ENCODE results near the gene PTGFR.

Gene PTGFR, protein sequence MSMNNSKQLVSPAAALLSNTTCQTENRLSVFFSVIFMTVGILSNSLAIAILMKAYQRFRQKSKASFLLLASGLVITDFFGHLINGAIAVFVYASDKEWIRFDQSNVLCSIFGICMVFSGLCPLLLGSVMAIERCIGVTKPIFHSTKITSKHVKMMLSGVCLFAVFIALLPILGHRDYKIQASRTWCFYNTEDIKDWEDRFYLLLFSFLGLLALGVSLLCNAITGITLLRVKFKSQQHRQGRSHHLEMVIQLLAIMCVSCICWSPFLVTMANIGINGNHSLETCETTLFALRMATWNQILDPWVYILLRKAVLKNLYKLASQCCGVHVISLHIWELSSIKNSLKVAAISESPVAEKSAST

DNA sequence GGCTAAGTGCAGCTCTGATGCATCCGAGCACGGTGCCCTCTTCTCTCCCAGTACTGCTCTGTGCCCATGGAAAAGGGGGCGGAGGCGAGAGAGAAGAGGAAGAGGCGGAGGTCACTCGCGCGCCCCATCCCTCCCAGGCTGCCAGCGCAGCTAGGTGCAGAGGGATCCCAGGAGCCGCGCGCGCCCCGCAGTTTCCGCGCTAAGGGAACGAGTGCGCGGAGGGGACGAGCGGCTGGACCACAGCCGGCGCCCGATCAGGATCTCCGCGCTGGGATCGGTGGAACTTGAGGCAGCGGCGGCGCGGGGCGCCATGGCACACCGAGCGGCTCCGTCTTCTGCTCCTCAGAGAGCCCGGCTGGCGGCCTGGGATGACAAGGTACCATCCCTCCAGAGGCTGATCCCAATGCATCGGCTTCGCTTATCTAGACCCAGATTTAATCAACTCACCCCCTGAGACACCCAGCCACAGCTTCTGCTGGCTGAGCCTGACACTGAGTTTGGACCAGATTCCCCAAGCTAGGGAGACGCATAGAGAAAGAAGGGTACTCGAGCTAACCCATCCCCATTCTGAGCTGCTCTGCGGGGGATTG, at the start of gene PTGFR:
PTGFR (plus strand) TSS at position 114 of the 590 bp plus-strand sequence. CDS start 1,770 bp downstream, outside the sequence.
- DNase-seq = no peak

DNA sequence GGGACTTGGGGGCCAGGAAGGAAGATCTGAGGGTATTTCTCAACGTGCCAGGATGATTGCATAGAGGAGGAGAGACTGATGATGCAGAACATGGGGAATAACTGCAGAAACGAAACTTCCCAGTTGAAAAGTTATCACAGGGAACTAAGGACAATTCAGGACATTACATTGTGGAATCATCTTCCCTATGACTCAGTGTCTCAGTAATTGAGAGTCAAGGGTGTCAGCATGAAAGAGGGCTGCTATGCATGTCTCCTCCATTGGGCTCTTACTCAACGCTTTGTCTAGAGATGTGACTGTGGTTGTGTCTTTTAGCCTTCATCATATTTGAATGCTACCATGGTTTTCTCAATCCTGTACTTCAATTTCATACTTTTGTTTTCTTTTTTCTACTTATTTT, 48.9 kb upstream of the PTGFR start:
- DNase-seq = no peak

DNA sequence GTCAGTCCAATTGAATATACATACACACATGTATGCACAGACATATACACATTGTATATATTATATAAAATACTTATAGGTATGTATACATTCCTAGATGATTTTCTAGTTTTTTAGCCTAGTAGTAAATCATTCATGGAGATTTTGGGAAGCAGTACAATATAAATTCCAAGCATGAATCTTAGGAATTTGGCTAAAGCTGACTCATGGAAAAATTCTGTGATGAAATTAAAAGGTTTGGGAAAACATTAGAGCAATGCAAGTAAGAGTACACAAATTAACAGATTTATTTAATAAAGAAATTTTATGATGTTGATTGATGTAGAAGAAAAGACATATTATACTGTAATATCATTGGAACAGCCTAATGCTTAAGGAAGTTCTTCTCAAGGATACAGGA, 43.7 kb upstream of the PTGFR start:
- DNase-seq = no peak

DNA sequence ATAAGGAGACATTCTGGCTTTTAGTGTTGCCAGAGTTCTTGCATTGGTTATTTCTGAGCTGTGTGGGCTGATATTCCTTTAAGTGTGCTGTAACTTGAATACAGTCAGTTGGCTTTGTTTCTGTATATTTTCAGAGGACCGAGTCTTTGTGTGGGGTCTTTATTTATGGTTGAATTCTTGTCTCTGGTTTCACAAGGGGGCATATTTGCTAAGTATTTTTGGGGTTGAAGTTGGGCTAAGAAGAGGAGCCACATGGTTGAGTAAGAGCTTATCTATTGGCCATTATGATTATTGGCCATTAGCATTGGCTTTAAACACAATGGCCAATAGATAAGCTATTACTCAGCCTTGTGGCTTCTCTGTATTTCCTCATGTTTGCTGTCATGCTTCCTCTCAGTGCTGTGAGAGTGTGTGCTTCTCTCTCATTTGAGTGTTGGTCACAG, 26.3 kb upstream of the PTGFR start:
- DNase-seq = no peak

DNA sequence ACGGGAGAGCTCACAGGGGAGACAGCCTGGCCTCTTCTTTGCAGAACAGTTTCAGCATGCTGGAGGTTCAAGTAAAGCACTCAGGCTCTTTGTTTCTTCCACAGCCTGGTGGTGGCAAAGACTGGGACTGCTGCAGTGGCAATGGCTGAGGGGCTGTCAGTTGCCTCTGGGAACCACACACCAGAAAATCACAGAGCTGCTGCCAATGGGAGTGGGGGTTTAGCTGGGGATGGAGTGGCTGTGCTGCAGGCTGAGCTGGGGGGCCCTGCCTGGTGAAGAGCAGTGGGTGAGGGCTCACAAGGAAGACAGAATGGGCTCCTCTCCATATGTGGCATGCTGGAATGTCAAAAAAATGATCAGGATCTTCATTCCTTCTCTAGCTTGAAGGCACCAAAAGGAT, 25.6 kb upstream of the PTGFR start:
- no peak for DNase-seq

DNA sequence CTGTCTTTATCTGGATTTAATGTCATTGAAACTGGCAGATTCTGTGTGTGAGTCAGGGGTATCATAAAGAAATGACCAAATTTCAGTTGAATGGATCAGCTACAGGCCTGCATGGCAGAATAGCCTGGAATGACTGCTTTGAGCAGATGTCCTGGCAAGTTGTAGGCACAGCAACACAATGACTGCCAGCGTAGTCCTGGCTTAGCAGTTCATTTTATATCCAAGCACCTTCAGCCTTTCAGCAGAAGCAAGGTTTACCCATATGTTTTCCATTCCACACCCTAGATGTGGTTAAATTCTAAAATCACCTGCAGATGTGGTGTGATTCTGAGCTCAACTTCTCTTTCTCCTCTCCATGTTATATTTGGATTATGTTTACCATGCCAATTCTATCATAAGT, 22.3 kb upstream of the PTGFR start:
- no peak for DNase-seq

DNA sequence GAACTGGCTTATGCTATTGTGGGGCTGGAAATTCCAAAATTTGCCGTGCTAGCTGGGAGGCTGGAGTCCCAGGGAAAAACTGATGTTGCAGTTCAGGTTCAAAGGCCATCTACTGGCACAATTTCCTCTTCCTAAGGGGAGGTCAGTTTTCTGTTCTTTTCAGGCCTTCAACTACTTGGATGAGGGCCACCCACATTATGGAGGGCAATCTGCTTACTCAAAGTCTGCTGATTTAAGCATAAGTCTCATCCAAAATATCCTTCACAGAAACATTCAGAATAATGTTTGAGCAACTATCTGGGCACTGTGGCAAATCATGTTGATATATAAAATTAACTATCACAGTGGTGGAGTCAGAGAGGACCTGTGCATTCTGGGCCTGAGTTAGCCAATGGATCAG, 21.2 kb upstream of the PTGFR start:
- DNase-seq = no peak

DNA sequence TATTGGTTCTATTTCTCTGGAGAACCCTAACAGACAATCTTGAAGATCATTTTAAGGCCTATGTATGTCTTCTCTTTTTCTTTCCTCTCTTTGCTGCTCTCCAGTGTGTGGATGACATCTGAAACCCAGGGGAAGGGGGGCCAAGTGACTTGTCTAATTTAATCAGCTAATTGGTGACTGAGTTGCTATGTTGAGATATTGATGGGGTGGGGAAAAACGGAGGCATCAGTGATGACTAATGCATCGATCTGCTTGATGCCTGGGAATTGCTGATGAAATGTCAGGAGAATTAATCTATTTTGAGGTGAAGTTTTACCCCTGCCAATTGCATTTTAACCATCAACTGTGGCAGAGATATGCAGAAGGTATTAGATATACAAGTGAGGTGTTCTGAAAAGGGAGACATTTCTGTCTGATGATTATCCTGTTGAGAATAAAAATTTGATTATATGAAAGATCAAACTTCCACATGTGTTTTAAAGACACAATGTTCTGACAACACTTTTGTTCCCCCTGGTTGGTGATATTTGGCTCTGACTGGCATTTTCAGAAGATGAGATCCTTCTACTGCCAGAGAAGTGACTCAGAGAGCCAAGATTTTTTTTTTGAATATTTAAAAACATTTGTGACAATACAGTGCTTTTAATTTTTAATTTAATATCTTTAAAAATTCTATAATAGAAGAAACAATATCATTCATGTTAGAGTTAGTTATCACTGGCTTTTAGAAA, 18.7 kb upstream of the PTGFR start:
- no peak for DNase-seq

DNA sequence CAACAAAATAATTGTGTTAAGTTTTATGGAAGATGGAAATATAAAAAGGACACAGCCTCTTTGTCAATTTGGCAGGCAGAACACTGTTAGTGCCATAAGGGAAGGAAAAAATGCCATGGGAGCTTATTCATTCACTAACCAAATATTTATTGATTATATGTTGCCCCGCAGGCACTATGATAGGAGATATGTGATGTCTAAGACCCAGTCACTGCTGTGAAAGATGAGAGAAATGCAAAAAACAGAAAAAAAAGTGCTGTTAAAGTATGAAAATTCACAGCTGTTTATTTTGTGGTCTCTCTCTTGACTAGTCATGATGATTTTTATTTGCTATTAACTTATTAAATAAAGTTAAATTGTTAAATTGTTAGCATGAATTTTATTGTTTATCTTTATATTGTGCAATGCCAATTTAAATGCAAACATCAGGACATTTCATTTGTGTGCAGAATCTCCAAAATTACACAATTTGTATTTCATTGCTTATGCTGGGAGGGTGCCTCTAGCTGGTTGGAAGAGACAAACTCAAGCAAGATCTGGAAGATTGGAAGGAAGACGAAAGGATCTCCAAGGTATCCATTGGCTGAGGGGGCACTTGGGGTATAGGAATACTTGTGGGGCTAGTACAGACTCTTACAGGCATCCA, 17.8 kb upstream of the PTGFR start:
- no peak for DNase-seq

DNA sequence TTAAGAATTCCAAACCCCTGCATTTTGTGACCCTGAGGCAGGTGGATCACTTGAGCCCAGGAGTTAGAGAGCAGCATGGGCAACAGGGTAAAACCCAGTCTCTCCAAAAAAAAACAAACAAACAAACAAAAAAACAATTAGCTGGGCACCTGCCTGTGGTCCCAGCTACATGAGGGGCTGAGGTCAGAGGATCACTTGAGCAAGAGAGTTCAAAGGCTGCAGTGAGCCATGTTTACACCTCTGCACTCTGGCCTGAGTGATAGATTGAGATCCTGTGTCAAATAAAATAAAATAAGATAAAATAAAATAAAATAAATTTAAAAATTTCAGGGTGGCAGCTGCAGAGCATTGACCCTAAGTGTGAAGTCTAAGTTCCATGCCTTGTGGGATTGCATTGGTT, 16.7 kb upstream of the PTGFR start:
- DNase-seq = no peak

DNA sequence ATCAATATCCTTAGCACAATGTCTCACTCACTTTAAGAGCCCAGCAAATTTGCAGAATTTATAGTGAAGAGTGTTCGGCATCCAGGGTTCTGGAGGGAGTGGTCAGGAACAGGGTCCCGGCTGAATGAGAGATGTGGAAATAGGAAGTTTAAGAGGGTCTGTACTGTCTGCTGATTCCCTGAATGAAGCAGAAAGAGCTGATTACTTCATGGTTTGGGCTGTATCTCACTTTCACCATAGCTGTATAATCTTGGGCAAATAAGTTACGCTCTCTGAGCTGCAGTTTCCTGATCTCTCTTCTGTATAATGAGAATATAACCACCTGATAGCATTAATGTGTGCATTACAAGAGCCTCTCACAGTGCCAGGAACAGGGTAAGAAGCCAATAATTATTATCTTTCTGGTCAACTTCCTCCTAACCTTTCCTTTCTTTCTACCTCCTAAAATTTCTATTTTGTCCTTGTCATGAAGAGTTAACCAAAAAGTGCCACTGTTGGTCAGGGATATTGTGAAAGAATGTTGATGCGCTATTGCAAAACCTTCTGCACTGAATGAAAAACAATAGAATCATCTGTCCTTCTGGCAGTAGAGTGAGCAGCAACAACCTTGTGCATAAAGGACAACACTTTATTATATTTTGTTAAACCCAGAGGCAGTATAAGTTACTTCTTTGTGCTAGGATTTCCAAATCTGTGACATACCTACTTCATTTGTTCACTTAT, 14.7 kb upstream of the PTGFR start:
- DNase-seq = no peak

DNA sequence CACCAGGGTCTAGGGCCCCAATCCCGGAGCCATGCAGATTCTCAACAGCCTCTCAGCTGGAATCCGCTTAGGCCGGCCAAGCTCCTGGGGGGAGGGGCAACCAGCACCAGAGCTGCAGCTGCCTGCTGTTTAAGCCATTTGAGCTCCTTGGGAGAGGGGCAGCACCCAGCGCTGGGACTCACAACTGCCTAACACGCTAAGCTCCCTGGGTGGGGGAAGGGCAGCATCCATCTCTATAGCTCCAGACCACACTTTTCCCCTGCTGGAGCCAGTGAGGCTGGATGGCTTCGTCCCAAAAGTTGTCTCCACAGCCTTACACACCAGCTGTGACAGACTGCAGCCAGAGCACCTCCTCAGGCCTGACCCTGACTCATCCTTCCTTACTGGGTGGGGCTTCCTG, 6.9 kb upstream of the PTGFR start:
- DNase-seq = no peak

DNA sequence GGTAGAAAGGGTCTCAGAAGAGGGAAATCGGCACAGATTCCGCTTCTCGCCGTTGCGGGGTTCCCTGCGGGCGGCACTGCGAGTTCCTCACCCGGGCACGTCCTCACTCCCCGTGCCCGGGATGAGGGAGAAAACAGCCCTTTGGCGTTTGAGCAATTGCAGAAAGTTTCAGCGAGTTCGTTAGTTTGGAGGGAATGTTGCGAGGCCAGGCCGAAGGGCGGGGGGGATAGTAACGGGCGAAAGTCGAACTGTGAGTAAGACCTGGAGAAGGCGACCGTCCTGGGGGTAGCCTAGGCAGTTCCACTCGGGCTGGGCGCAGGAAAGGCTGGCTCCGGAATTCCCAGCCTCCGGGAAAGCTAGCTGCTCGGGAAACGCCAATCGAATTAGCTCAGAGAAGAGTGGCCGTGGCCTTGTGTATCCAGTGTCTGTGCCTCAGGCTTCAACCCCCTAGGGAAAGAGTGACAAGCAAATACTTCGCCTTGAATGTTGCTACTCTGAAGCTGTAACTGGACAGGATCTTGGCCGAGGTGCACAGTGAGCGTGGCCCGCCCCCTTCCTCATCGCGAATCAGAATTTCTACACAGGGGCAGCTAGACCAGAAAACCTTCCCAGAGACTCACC, 787 bp downstream of the PTGFR start:
- DNase-seq = no peak

DNA sequence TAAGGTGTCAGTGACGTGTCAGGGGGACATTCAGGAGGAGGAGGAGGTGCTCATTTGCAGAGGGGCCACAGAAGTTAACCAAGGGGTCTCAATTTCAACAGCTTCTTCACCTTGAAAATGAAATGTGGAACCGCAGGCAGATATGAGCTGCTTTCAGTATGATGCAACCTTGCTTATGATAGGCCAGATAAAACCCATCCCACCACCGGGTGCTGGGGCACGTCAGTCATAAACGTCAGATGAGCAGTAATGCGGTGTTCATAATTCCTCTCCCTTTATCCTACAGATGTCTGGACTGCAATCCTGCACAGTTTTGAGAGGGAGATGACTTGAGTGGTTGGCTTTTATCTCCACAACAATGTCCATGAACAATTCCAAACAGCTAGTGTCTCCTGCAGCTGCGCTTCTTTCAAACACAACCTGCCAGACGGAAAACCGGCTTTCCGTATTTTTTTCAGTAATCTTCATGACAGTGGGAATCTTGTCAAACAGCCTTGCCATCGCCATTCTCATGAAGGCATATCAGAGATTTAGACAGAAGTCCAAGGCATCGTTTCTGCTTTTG, 1.7 kb downstream of the PTGFR start:
- no peak for DNase-seq

DNA sequence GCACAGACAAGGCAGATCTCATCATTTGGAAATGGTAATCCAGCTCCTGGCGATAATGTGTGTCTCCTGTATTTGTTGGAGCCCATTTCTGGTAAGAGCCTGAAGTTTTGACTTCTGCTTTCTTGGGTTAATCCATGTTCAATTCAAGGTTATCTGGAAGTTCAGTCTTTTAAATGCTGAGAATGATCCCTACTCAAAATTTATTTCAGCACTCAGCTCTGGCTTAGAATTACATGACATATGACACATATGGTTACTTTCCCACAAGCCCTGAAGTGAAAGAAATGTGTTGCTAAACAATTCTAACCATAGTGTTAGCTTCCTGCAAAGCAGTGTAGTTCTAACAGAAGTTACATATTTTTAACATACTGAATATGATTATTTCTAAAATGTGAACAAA, 2.7 kb downstream of the PTGFR start:
- no peak for DNase-seq

DNA sequence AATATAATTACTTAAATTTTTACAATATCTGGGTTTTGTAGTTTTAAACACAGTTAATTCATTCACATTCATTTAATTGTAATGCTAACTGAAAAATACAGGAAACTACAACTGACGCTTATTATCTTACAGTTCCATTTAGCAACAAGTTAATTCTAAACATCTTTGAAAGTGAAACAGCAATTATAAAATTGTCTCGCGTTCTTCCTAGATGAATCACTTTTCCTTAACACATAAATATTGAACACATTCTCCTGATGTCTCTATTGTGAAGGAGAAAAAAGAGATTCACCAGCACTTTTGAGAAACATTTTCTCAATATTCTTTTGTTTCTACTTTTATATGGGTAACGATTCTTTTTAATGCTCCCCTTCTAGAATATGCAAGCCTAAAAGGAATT, 6.4 kb downstream of the PTGFR start:
- no peak for DNase-seq

DNA sequence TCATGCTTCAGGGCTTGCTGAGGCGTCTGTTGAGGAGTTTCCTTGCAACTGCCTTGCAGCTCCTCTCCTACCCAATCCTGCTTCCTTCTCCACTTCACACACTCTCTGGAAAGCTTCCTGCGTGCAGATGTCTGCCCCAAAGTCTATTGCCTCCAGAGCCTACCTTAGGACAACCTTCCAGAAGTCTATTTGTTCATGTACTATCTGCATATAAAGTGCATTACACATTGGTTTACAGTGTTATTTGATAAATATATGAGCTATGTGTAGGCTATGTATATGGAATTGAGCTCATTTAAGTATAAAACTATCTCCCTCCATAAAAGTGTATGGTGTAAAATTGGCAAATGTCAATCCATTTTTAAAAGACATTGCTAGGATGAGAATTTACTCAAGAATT, 9.8 kb downstream of the PTGFR start:
- no peak for DNase-seq

DNA sequence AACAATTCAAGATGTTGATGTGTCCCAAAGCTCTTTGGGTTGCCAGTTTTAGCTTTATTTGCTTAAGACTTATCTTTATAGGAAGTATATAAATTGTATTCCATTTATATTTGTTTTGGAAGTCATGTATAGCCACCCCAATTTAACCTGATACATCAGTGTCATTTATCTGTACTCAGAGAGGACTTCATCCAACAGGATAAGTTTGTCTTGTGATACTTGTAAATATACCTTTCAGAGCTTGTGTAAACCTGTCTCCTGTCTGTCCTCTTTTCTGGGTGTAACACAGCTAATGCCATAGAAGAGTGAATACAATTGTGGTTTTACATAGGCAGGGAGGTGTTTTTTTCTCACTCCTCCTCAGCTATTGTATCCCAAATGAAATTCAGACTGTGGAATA, 10.4 kb downstream of the PTGFR start:
- DNase-seq = no peak

DNA sequence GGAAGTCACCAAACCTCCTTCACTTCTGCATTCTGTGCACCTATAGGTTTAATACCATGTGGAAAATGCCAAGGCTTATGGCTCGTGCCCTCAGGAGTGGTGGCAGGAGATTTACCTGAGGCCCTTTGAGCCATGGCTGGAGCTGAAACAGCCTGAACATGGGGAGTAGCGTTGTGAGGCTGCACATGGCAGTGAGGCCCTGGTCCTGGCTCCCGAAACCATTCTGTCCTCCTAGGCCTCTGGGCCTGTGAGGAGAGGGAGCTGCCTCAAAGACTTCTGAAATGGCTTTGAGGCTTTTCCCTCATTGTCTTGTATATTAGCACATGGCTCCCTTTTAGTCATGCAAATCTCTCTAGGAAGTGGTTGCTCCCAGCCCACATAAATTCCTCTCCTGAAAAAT, 20.6 kb downstream of the PTGFR start:
- DNase-seq = no peak

DNA sequence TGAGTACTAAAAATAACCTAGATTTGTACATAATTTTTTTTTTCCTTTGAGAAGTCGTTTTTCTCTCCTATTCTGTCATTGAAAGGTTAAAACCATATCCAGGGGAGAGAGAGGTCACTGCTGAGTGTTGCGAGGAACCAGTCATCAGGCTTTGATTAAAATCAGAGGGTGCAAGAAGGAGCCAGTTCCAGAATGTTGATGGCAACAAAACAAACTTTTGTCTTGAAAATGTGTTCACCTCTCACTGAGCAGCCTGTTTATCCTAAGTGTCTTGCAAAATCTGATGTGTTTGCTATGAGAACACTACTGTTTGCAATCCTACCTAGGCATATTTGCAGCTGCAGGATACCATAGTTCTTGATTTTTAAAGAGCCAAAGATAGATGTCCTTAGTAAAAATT, 25.9 kb downstream of the PTGFR start:
- DNase-seq = no peak

DNA sequence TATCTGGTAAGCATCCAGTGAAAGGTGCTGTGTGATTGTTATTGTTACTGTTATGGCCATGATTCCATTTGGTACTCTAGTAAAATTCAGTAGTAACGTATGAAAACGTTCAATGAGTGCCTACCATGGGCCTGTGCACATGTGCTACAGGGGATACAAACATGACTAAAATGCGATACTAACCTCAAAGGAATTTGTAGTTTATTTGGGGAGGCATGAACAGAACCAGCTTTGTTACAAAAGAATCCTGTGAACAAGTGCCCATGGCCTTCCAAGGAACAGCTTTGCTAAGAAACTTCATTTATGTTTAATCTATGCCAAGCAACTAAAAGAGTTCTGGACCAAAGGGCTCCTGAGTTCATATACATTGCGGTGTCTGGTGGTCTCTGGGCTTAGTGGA, 28.7 kb downstream of the PTGFR start:
- no peak for DNase-seq

DNA sequence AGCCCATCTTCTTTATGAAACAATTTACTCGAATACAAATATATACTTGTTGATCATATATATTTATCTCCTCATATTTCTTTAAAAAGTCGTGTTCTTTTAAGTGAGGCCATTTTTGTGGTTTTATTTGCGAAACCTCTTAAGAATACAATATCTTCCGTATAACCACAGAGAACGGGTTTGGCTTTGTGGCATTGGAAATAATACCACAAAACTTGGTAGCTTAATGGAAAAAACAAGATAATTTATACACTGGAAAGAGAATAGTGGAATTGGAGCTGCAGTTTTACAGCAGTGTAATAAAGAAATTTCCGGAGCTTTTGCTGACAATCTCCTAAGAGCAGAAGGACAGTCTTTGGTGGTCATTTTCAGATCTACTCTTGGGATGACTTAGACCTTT, 29.4 kb downstream of the PTGFR start:
- no peak for DNase-seq

All from hippocampal formation (tissue), 2 donors.